WERI-Rb-1 (cell line): ENCODE data around the gene PDGFRA.
"Not testable (repeated sequence)": the region's sequence is repeated elsewhere in the genome, so short reads cannot be mapped to it uniquely, and the experiment has no call there.

Experiments used
- DNase-seq: peaks from one replicate; pipeline ENCODE4 v3.0.0-alpha.2; 2020
- H3K27ac ChIP-seq: fragments of 250-450 bp; sonication (Bioruptor Pico); 2 replicates; pipeline ENCODE4 v1.5.1; 2020; ENCODE audit warnings: mild to moderate bottlenecking, moderate library complexity
- H3K27me3 ChIP-seq: fragments of 250-450 bp; sonication (Bioruptor Pico); 2 replicates; pipeline ENCODE4 v1.5.1; 2021; ENCODE audit warnings: mild to moderate bottlenecking, low read depth, moderate library complexity; ENCODE audit not compliant: insufficient read depth, severe bottlenecking
- H3K36me3 ChIP-seq: fragments of 250-450 bp; sonication (Bioruptor Pico); 2 replicates; pipeline ENCODE4 v1.5.1; 2020; ENCODE audit warnings: mild to moderate bottlenecking, moderate library complexity
- H3K4me3 ChIP-seq: 2 replicates; pipeline ENCODE4 v1.5.1; 2011; ENCODE audit warnings: low read depth, mild to moderate bottlenecking, control low read depth, low read length
- H3K9me3 ChIP-seq: fragments of 250-450 bp; sonication (Bioruptor Pico); 2 replicates; pipeline ENCODE4 v1.5.1; 2021; ENCODE audit warnings: mild to moderate bottlenecking, moderate library complexity; ENCODE audit not compliant: severe bottlenecking
- CTCF ChIP-seq: IDR thresholded peaks from 2 replicates; pipeline ENCODE4 v1.5.1; 2011; ENCODE audit warnings: low read depth, mild to moderate bottlenecking, control low read depth, inconsistent platforms, low read length

The PDGFRA gene

GRCh38 chr4:54333657-54334056, 104.6 kb downstream of the PDGFRA start:
- no peak for TF ChIP-seq CTCF
- Histone ChIP-seq H3K4me3 (no peak overlapping the region), H3K27ac (no peak overlapping the region), H3K27me3 (peaks cover 52% of the 10 kb centered on the region), H3K9me3 (no peaks in the 10 kb centered on the region), H3K36me3 (no peaks in the 10 kb centered on the region)
- DNase-seq, result no peak

GRCh38 chr4:54334769-54335168, 105.7 kb downstream of the PDGFRA start:
- not testable (repeated sequence) for H3K9me3 ChIP-seq, DNase-seq, H3K27ac ChIP-seq, H3K36me3 ChIP-seq, H3K4me3 ChIP-seq
- peaks cover 63% of the 10 kb centered on the region for H3K27me3 ChIP-seq

- H3K4me3 ChIP-seq, result no peak overlapping the region
- H3K27me3 ChIP-seq, result peaks cover 75% of the 10 kb centered on the region
- H3K27ac ChIP-seq, result no peak overlapping the region
- TF ChIP-seq CTCF, result no peak
- DNase-seq, result no peak
- no peaks in the 10 kb centered on the region for H3K9me3 ChIP-seq
- no peaks in the 10 kb centered on the region for H3K36me3 ChIP-seq
Measured at GRCh38 chr4:54337009-54337408, 107.9 kb downstream of the PDGFRA start.

- not testable (repeated sequence) for DNase-seq, H3K4me3 ChIP-seq, H3K36me3 ChIP-seq, H3K9me3 ChIP-seq, H3K27ac ChIP-seq
- H3K27me3 ChIP-seq, result peaks cover 70% of the 10 kb centered on the region
Measured at GRCh38 chr4:54342067-54342466, 113.0 kb downstream of the PDGFRA start.
